Measurements from ENCODE around the gene RPP38. TPM values are rescaled to one million over a fixed set of nuclear protein-coding genes. Genes with fewer than 3 reads are reported as not detected.

Gene RPP38
- total and polyA plus RNA-seq, 2 of the 13 experiments (the other 11 are each of a cell fraction or from before 2014, with no cell fraction given), result 11.7 to 16.4 TPM

GRCh38 chr10:15088428-15089261 lies 8.5 kb upstream of the RPP38 start, which contains the start of gene ACBD7 (continued):
- no peak for TF ChIP-seq SMARCC2 (IDR thresholded peaks at IDR 0.05)
- no peak for TF ChIP-seq ZBTB7A (CRISPR knock-in tag; IDR thresholded peaks at IDR 0.05)
- TF ChIP-seq PHF5A (CRISPR knock-in tag; IDR thresholded peaks at IDR 0.05; ENCODE audit: low read depth, unreplicated experiment), result no peak
- no peak for TF ChIP-seq ZEB1 (IDR thresholded peaks at IDR 0.05; ENCODE audit: insufficient replicate concordance, low read depth)
- TF ChIP-seq ZFP37 (CRISPR knock-in tag; IDR thresholded peaks at IDR 0.05; ENCODE audit: borderline replicate concordance), result no peak
- TF ChIP-seq TMF1 (CRISPR knock-in tag; IDR thresholded peaks at IDR 0.05; ENCODE audit: low read depth), result no peak
- no peak for TF ChIP-seq E2F2 (CRISPR knock-in tag; IDR thresholded peaks at IDR 0.05; ENCODE audit: borderline replicate concordance)
- peak; percentile 73; the same call in 1 of the 2 replicates for TF ChIP-seq SNAPC2 (CRISPR knock-in tag; IDR thresholded peaks at IDR 0.05)
- no peak for TF ChIP-seq MED8 (CRISPR knock-in tag; IDR thresholded peaks at IDR 0.05; ENCODE audit: insufficient replicate concordance)
- peak; percentile 53; the same call in 1 of the 2 replicates for TF ChIP-seq GATAD1 (CRISPR knock-in tag; IDR thresholded peaks at IDR 0.05)
- TF ChIP-seq ARNT (IDR thresholded peaks at IDR 0.05), result no peak
- TF ChIP-seq ZNF354B (CRISPR knock-in tag; IDR thresholded peaks at IDR 0.05), result no peak
- TF ChIP-seq ZNF12 (CRISPR knock-in tag; IDR thresholded peaks at IDR 0.05), result 0 out of 2 replicates have a peak, but pooled peaks have one; percentile 31
- no peak for TF ChIP-seq PITX1 (CRISPR knock-in tag; IDR thresholded peaks at IDR 0.05)
- TF ChIP-seq JARID2 (CRISPR knock-in tag; IDR thresholded peaks at IDR 0.05; ENCODE audit: insufficient replicate concordance), result no peak
- no peak for TF ChIP-seq SAFB2 (CRISPR knock-in tag; IDR thresholded peaks at IDR 0.05; ENCODE audit: borderline replicate concordance, low read depth)
- 0 out of 2 replicates have a peak, but pooled peaks have one; percentile 41 for TF ChIP-seq ZNF383 (CRISPR knock-in tag; IDR thresholded peaks at IDR 0.05; ENCODE audit: borderline replicate concordance)
- TF ChIP-seq ZBTB33 (CRISPR knock-in tag; IDR thresholded peaks at IDR 0.05), result no peak
- no peak for TF ChIP-seq PCBP2 (optimal IDR thresholded peaks at IDR 0.05; ENCODE audit: low read depth, low read length, poor library complexity, severe bottlenecking)
- no peak for TF ChIP-seq ZNF772 (CRISPR knock-in tag; IDR thresholded peaks at IDR 0.05)
- peak; percentile 60 for TF ChIP-seq DR1 (CRISPR knock-in tag; IDR thresholded peaks at IDR 0.05)
- no peak for TF ChIP-seq FOXA1 (IDR thresholded peaks at IDR 0.05)
- no peak for TF ChIP-seq FOXA1 (CRISPR knock-in tag; IDR thresholded peaks at IDR 0.05)
- no peak for TF ChIP-seq REST (IDR thresholded peaks at IDR 0.05; ENCODE audit: borderline replicate concordance in 1 of 2, low read depth in 1 of 2, low read length in 2 of 2)
